Measurements from ENCODE around the gene SPRR1B.
"Not testable (repeated sequence)": the region's sequence is repeated elsewhere in the genome, so short reads cannot be mapped to it uniquely, and the experiment has no call there.

The SPRR1B gene, protein sequence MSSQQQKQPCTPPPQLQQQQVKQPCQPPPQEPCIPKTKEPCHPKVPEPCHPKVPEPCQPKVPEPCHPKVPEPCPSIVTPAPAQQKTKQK

DNA sequence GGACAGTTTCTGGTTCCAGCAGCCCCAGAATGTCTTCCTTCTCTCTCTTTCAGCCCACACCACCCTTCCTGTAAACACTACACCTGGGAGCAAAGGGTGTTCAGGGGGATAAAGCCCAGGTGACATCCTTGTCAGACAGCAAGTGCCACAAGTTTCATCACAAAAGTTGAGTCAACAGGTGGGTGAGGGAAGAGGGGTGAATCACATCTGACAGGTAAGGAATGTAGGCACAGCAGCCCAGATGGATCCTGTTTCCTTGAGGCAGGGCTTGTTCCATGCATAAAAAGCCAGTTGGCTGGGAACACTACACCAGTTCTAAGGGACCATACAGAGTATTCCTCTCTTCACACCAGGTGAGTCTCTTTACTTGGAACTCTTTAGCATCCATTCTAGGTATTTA is at the start of gene SPRR1B:
TSS of gene SPRR1B (plus strand) at position 309 of the 400 bp plus-strand sequence. CDS start 1,143 bp downstream, outside the sequence.
- DNase-seq, result no peak

DNA sequence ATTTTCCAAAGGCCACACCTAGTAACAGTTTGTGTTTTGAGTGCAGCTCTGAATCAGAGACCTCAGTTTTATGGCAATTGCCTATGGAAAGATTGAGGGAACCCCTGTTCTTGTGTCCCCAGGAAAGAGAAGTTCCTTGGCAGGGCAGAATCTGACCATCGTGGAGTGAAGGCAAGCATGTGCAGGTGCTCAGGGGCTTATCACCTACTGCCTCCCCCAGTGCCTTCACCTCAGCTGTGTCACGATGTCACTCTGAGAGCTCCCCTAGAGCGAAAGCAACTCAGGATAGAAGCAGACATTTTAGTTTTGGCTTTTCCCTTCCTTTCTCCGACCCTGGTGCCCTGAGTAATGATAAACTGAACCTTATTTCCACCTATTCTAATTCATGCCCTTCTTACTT is 48.9 kb upstream of the SPRR1B start:
- DNase-seq, result no peak

DNA sequence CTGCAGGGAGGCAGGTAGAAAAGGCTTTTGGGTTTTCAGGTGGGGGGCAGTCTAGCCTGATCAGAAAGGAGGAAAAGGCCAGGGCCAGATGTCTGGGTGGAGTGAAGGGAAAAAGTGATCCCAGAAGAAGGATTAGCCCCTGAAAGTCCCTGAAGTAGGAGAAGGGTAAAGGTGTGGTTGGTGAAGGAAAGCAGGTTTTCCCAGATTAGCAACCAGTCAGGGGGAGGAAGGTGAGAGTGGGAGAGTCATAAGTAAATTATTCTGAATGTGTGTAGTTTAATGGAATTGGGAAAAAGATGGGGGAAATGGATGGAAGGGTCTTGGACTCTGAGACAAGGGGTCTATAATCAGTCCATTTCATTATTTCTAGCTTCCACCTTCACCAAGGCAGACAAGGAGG is 47.8 kb upstream of the SPRR1B start:
- DNase-seq, result no peak

DNA sequence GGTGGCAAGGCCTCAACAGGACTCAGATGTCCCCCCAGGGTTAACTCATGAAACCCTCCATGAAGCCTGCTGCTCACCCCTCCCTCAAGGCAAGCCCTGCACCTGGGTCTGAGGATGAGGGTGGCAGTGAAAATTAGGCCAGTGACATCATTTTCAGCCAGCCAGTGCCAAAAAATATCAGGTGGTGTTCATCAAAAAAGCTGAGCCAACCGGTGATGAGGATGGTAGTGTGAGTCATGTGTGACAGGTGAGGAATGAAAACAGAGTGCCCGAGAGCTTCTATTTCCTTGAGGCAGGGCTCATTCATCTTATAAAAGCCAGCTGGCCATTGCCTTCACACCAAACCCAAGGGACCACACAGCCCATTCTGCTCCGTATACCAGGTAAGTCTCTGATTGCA is 47.3 kb upstream of the SPRR1B start, which contains the start of gene SPRR1A:
TSS of gene SPRR1A (plus strand) at position 339 of the 400 bp plus-strand sequence. CDS start 1,150 bp downstream, outside the sequence.
- no peak for DNase-seq

DNA sequence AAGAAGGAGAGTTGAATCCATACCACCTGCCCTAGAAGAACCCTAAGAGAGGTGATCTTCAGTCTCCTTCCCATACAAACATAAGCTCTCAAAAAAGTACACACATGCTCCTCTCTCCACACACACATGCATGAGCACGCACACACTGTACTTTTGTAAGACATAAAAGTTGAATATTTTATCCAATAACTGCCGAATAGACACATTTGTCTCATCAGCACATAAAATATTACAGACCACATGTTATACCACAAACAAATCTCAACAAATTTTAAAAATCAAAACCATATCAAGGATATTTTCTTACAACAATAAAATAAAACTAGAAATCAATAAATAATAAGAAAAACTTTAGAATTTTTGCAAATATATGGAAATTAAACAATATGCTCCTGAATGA is 44.4 kb upstream of the SPRR1B start:
- no peak for DNase-seq

DNA sequence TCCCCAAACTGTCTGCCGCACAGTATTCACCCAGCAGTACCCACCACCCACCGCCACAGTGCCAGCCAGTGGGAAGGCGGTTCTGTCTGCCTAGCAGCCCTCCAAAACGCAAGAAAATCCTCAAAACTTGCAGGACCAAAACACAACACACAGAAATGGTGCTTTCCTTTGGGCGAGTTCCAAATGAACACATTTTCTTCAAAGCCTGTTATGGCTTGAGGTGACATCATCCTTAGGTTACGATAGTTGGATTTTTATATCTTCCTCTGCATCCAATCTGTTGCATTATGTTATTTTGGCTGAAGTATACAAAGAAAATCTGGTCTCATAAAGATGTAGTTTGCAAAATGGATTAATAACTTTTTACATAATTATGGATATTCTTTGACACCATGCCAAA is 37.8 kb upstream of the SPRR1B start:
- DNase-seq, result no peak

DNA sequence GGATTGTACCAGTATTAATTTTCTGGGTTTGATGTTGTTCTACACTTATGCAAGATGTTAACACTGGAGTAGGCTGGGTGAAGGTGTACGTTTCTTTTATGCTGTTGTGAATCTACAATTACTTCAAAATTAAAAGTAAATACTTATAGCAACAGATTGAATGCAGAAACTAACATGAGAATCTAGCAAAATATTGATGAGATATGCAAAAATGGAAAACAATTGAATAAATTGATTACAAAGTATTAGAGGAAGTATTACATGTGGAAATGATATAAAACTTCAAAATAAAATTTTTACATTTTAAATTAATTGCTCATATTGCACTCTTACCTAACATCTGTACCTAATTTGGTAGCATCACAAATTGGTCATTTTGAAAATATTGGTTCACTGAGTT is 35.2 kb upstream of the SPRR1B start:
- no peak for DNase-seq

DNA sequence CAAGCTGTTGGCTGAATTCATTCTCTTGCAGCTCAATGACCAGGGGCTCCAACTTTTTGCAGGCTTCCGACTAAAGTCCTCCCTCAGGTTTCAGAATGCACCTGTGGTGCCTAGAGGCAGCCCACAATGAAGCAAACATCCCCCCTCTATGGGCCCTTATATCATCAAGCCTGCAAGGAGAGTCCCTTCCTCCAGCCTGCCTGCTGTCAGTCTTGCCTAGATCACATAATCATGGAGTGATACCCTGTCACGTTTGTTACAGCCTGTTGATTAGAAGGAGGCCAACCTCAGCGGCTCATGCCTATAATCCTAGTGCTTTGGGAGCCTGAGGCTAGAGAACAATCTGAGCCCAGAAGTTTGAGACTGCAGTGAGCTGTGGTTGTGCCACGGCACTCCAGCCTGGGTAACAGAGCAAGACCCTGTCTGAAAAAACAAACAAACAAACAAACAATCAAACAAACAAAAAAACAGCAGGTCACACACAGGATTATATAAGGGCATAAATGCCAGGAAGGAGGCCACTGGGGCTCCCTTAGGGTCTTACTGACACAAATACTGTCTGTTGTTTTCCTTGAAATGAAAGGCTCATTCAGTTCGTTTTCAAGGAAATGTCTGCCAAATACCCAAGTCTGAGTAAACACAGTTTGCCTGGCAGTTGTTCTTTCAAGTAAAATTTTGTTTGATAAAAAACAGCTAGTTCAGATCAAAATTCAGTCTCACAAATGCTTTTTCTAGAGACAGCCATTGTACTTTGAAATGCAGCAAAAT is 34.2 kb upstream of the SPRR1B start:
- no peak for DNase-seq

DNA sequence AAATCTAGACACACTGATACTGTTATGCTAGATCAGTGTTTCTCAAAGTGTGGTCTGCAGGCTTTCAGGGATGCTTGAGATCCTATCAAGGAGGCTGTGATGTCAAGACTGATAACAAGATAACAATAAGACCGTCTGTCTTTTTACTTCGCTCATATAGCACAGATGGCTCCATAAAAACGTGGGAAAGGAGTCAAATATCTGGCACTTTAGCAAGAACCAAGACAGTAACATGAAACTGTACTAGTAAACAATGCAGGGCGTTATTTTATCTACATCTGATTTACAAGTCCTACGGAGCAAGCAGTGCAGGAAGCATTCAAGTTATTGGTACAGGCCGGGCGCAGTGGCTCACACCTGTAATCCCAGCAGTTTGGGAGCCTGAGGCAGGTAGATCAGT is 33.1 kb upstream of the SPRR1B start:
- DNase-seq, result no peak

DNA sequence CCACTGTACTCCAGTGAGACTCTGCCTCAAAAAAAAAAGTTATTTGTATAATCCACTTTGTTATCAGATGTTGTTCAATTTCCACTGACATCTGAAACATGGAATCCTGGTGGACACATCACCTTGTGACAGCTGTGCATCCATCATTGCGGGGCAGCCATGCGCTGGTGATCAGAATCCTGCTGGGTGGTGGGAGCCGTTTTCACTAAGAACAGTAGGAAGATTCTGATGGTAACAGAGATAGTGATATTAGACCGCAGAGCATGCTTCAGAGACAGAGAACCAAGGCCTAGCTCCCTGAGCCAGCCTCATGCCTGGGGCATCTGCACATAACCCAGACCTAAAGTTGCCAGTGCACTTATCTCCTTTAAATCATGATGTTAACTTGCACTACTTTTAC is 32.5 kb upstream of the SPRR1B start:
- DNase-seq, result no peak

DNA sequence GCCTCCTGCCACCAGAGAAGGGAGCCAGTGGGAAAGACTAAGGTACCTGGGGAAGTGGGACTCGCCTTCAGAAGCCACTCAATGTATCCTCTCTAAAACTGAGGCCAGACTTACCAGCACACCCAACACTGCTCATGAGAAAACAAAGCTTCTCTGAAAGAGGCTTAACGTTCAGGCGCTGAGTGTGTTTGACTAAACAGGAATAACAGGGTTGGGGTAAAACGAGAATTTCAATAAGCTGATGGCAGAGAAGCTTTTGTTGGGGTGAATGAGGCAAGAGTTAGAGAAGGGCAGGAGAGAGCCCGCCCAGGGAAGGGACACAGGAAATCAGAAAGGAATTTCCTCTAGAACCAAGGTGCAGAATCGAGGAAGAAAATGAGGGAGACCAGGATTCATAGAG is 31.2 kb upstream of the SPRR1B start:
- no peak for DNase-seq

DNA sequence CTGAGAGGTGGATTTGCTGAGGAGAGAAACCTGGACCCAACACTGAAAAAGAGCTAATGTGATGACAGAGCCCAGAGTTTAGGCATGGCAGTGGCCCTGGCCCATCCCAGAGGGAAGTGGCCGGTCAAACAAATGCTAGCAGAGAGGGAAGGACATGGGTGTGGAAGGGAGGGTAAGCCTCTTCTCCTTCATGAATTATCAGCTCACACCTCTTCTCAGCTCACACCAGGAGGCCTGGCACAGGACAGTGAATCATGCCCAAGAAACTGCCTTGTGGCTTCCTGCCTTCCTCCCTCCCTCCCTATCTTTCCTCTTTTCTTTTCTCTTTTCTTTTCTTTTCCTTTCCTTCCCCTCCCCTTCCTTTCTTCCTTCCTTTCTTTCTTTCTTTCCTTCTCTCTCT is 30.7 kb upstream of the SPRR1B start:
- no peak for DNase-seq

DNA sequence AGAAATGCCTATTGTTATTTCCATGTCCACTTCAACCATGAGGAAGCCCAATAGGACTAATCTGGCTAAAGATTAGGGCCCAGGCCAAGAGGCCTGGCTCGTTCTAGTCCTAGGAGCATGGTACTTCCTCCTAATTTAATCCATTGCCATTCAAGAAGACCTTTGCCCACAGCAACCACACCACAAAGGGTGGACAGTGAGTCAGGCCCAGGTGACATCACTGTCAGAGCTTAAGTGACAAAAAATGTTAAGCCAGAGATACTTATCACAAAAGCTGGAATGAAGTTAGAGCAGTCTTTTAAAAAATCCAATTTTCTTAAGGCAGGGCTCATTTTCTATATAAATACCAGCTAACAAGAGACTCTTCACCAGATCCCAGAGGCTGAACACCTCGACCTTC is 29.6 kb upstream of the SPRR1B start, which contains the start of gene SPRR3:
TSS of gene SPRR3 (plus strand) at position 368 of the 400 bp plus-strand sequence. CDS start 1,272 bp downstream, outside the sequence.
- no peak for DNase-seq

DNA sequence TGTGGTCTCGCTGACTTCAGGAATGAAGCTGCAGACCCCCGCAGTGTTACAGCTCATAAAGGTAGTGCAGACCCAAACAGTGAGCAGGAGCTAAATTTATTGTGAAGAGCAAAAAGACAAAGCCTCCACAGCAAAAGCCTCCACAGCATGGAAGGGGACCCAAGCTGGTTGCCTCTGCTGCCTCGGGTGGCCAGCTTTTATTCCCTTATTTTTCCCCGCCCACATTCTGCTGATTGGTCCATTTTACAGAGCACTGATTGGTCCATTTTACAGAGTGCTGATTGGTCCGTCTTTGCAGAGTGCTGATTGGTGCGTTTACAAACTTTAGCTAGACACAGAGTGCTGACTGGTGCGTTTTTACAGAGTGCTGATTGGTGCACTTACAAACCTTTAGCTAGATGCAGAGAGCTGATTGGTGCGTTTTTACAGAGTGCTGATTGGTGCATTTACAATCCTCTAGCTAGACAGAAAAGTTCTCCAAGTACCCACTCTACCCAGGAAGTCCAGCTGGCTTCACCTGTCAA is 19.7 kb upstream of the SPRR1B start:
- DNase-seq, result not testable (repeated sequence)

DNA sequence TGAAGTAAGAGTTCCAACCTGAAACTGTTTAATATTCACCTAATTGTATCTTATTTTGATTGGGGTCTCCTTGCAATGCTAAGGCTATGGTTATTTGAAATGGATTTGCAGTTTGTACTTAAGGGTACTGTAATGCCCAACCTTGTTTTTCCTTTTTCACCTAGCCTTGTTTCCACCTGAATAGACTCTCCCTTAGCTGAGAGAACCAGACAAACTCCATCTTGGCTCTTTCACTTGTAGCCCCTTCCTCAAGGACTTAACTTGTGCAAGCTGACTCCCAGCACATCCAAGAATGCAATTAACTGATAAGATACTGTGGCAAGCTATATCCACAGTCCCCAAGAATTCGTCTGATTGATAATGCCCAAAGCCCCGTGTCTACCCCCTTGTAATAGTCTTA is 9.2 kb upstream of the SPRR1B start:
- DNase-seq, result not testable (repeated sequence)

DNA sequence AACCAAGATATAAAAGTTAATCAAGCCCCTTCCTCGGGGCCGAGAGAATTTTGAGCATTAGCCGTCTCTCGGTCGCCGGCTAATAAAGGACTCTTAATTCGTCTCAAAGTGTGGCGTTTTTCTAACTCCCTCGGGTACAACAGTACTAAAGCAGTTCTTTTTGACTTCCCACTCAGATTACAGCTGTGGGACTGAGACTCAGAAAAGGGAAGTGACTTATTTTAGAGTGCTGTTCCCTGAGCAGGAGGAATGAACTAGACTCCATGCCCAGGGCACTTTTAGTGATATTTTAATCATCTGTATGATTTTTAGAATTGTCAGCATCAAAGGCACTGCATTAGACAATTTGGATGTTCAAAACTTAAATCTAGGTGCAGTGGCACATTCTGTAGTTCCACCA is 8.7 kb upstream of the SPRR1B start:
- not testable (repeated sequence) for DNase-seq

DNA sequence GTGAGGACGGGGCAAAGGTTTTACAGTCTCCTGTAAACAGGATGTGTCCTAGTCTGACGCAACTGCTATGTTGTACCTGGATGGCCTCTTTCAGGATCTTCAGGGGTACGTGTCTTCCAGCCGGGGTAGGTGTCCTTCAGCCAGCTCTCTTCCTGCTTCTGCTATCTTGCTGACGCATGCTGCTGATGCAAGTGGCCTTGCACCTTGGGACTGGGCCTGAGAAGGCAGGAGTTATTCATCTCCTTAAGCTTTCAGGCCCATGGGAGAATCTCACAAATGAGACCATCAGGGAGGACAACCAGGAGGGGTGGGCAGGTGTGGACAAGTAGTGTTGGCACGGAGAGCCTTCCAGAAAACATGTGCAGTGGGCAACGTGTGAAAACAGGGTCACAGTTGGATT is 7.9 kb upstream of the SPRR1B start:
- DNase-seq, result no peak

DNA sequence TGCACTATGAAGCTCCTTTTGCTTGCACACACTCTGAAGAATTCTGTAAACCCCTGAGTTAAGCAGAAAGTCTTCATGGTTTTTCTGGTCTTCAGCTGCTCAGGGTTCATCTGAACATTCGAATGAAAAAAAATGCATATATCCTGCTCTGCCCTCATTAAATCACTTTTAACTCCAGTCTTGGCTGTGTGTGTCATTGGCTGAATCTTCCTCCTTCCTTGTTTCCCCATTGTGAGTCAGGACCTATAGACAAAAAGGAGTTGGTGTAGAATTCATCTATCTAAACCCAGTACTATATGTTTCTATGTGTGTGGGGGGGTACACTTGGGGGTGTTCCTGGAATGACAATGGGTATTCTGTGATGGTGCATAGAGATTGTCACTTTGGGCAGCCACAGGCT is 6.6 kb upstream of the SPRR1B start:
- DNase-seq, result no peak

DNA sequence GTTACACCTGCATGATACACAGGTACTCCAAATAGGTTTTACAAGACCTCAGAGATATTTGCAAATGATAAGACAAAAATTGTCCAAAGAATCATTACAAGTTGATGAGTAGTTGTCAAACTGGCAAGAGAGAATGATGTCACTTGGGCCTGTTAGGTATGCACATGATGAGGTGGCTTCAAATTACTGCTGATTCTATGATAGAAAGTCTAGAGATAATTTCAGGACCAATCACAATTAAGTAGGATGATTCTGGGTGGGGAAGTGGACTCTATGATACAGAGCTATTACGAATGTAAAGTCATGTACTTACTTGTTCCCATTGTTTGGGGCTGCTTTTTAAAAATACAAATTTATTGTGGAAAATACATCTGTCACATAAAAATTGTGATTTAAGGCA is 5.2 kb upstream of the SPRR1B start:
- no peak for DNase-seq

DNA sequence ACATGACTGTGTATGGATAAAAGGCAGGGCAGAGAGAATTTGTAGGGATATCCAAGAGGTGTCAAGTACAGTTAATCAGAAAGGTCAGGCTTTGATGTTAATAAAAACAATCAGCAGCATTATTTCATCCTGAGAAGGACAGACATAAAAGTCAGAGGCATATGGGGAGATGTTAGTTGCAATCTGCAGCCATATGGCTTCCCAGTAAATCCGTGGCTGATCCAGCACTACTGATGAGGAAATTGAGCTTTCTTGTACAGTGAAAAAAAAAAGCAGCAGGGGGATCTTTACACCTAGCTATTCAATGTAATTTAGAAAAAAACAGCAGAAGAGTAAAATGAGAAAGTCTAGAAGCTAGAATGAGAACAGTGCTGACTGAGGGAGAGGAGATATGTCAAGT is 2.2 kb upstream of the SPRR1B start:
- DNase-seq, result no peak

DNA sequence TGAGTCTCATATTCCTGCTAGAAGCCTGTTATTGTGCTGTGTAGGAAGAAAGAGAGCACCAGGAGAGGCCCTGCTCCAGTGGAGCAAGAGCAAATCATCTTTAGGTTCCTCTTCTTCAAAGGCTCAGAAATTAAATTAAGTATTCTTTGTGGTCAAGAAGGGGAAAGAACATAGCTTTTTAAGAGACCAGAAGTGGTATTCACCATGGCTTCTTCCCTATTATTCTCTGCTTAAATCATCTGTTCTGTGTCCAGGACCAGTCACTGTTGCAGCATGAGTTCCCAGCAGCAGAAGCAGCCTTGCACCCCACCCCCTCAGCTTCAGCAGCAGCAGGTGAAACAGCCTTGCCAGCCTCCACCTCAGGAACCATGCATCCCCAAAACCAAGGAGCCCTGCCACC is 1.1 kb downstream of the SPRR1B start:
- no peak for DNase-seq

DNA sequence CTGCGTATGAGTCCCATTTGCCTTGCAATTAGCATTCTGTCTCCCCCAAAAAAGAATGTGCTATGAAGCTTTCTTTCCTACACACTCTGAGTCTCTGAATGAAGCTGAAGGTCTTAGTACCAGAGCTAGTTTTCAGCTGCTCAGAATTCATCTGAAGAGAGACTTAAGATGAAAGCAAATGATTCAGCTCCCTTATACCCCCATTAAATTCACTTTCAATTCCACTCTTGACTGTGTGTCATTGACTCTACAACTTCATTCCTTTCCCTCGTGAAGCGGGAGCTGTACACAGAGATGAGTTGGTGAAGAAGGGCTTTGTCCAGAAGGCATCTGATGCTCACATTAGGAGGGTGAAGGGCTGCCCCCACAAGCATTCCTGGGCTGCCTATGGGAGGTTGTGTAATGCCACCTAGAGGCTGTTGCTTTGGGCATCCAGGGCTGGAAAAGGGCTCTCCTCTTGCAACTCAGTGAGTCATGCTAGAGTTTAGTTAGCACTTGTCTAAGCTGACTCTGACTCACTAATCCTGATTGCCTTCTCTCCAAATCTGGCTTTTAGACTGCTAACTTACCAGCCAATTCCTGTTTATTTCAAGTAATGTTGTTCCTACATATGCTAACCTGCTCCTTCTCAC is 1.8 kb downstream of the SPRR1B start:
- DNase-seq, result no peak

DNA sequence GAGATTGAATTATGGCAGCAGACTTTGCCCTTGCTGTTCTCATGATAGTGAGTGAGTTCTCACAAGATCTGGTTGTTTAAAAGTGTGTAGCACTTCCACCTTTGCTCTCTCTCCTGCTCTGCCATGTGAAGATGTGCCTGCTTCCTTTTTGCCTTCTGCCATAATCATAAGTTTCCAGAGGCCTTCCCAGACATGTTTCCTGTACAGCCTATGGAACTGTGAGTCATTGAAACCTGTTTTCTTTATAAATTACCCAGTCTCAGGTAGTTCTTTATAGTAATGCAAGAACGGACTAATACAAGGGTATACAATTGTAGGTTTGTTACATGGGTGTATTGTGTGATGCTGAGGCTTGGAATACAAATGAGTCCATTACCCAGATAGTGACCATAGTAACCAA is 4.2 kb downstream of the SPRR1B start:
- no peak for DNase-seq
